Activated CD4-positive, alpha-beta memory T cell treated with anti-CD3 and anti-CD28 coated beads, Interleukin-2, amount 10 ng/mL, durations not matched to agents 7 days and 5 days (primary cell): ENCODE data around the gene ITGB1BP2. TPM values are rescaled to one million over a fixed set of nuclear protein-coding genes. Genes with fewer than 3 reads are reported as not detected.
"Not testable (repeated sequence)": the region's sequence is repeated elsewhere in the genome, so short reads cannot be mapped to it uniquely, and the experiment has no call there.

ENCODE experiments used
- CTCF ChIA-PET: fragments of 350-600 bp; sonication (Branson Sonifier 250); formaldehyde crosslinking; loops from one replicate; lab custom pipeline; 2021; ENCODE audit warnings: antibody characterized with exemption, inconsistent platforms; lab: Charles Lee
- POLR2A ChIA-PET: fragments of 350-600 bp; sonication (Branson Sonifier 250); formaldehyde crosslinking; loops from one replicate; lab custom pipeline; 2021; ENCODE audit warnings: antibody characterized with exemption; lab: Charles Lee
- DNase-seq: peaks from one replicate; pipeline ENCODE4 v3.0.0-alpha.2; 2020
- H3K27ac Mint-ChIP-seq: one replicate; pipeline ENCODE4 v1.8.0; 2021; ENCODE audit warnings: mild to moderate bottlenecking, mixed read lengths
- H3K27me3 Mint-ChIP-seq: one replicate; pipeline ENCODE4 v1.8.0; 2021; ENCODE audit warnings: mixed read lengths
- H3K36me3 Mint-ChIP-seq: one replicate; pipeline ENCODE4 v1.8.0; 2021; ENCODE audit warnings: low read depth, mixed read lengths
- H3K4me1 Mint-ChIP-seq: one replicate; pipeline ENCODE4 v1.8.0; 2021; ENCODE audit warnings: mixed read lengths
- H3K4me3 Mint-ChIP-seq: one replicate; pipeline ENCODE4 v1.8.0; 2021; ENCODE audit warnings: mild to moderate bottlenecking, mixed read lengths
- H3K9me3 Mint-ChIP-seq: one replicate; pipeline ENCODE4 v1.8.0; 2021; ENCODE audit warnings: mixed read lengths
- total RNA-seq, 2 experiments: library from RNA; stranded (reverse); gene quantifications; one replicate each; pipeline ENCODE4 v1.2.3, GENCODE V29; 2021

The ITGB1BP2 gene
- total RNA-seq, 2 experiments from 2014 or later: 2.9 to 4.4 TPM

GRCh38 chrX:71283403-71284143 is 18.0 kb upstream of the ITGB1BP2 start, which contains the start of gene NONO:
NONO (plus strand) TSS chrX:71283635; CDS start chrX:71290638, 7,003 bp downstream.
- Mint-ChIP-seq H3K4me3 (peak within 1 kb of the TSS; percentile 97), H3K27ac (peak within 1 kb of the TSS; percentile 99), H3K36me3 (peaks cover 18% of the 10 kb centered on the region), H3K9me3 (no peaks in the 10 kb centered on the region), H3K4me1 (peaks cover 16% of the 10 kb centered on the region), H3K27me3 (peaks cover 4% of the 10 kb centered on the region)
- CTCF ChIA-PET: interaction anchor here (0.5 to 1.9 kb wide), 13 partner anchors 8 to 827 kb away, joined by 3 to 11 read pairs (median 4); partner anchors contain the start of genes SNX12, TAF1 and ZMYM3
- POLR2A ChIA-PET: interaction anchor here (0.7 to 2.4 kb wide), 24 partner anchors 9 to 1150 kb away, joined by 3 to 45 read pairs (median 4); partner anchors contain the start of genes CXorf65, IGBP1, IL2RG and ITGB1BP2
- peak; percentile 86 for DNase-seq

GRCh38 chrX:71285929-71286328 is 15.6 kb upstream of the ITGB1BP2 start:
- POLR2A ChIA-PET: interaction anchor here (1.4 kb wide), 1 partner anchor 80 kb away, joined by 6 read pairs; the partner anchor contains the start of gene TAF1
- Mint-ChIP-seq H3K4me3 (peak overlapping the region; percentile 97), H3K27me3 (no peaks in the 10 kb centered on the region), H3K27ac (no peak overlapping the region), H3K4me1 (peaks cover 21% of the 10 kb centered on the region), H3K36me3 (peaks cover 29% of the 10 kb centered on the region), H3K9me3 (no peaks in the 10 kb centered on the region)
- CTCF ChIA-PET: no interaction called here
- DNase-seq: no peak

- Mint-ChIP-seq H3K4me1 (peaks cover 13% of the 10 kb centered on the region), H3K36me3 (peaks cover 41% of the 10 kb centered on the region), H3K9me3 (no peaks in the 10 kb centered on the region), H3K27ac (no peak overlapping the region), H3K27me3 (no peaks in the 10 kb centered on the region), H3K4me3 (no peak overlapping the region)
- ChIA-PET CTCF (interaction anchor here (1.4 kb wide), 1 partner anchor 8 kb away, joined by 9 read pairs; the partner anchor contains the start of gene NONO), POLR2A (interaction anchor here (3.0 kb wide), 1 partner anchor 8 kb away, joined by 15 read pairs; the partner anchor contains the start of gene NONO)
- DNase-seq: no peak
Observed at GRCh38 chrX:71291381-71291780, 10.2 kb upstream of the ITGB1BP2 start.

- H3K4me1 Mint-ChIP-seq: peaks cover 11% of the 10 kb centered on the region
Observed at GRCh38 chrX:71292669-71293365, 8.7 kb upstream of the ITGB1BP2 start.

GRCh38 chrX:71296806-71297205 is 4.7 kb upstream of the ITGB1BP2 start:
- ChIA-PET POLR2A (interaction anchor here (1.6 to 1.9 kb wide), 2 partner anchors 13 to 69 kb away, joined by 3 to 6 read pairs; partner anchors contain the start of genes NONO and TAF1), CTCF (no interaction called here)
- no peak overlapping the region for H3K27ac Mint-ChIP-seq
- peaks cover 69% of the 10 kb centered on the region for H3K36me3 Mint-ChIP-seq
- no peaks in the 10 kb centered on the region for H3K27me3 Mint-ChIP-seq
- no peak for DNase-seq
- no peaks in the 10 kb centered on the region for H3K9me3 Mint-ChIP-seq
- H3K4me3 Mint-ChIP-seq: no peak overlapping the region
- H3K4me1 Mint-ChIP-seq: peaks cover 4% of the 10 kb centered on the region

More at GRCh38 chrX:71292669-71293365, 8.7 kb upstream of the ITGB1BP2 start:
- Mint-ChIP-seq H3K9me3 (no peaks in the 10 kb centered on the region), H3K4me3 (no peak overlapping the region), H3K27ac (no peak overlapping the region), H3K36me3 (peaks cover 56% of the 10 kb centered on the region), H3K27me3 (no peaks in the 10 kb centered on the region)
- POLR2A ChIA-PET: interaction anchor here (0.8 to 3.0 kb wide), 4 partner anchors 9 to 96 kb away, joined by 3 to 15 read pairs (median 4); partner anchors contain the start of genes NONO and TAF1
- CTCF ChIA-PET: interaction anchor here (1.4 kb wide), 1 partner anchor 10 kb away, joined by 9 read pairs; the partner anchor contains the start of gene NONO
- DNase-seq: no peak

GRCh38 chrX:71298119-71298518 is 3.4 kb upstream of the ITGB1BP2 start:
- ChIA-PET POLR2A (interaction anchor here (0.7 kb wide), 1 partner anchor 15 kb away, joined by 3 read pairs; the partner anchor contains the start of gene NONO), CTCF (no interaction called here)
- H3K27ac Mint-ChIP-seq: no peak overlapping the region
- H3K36me3 Mint-ChIP-seq: peaks cover 74% of the 10 kb centered on the region
- no peaks in the 10 kb centered on the region for H3K27me3 Mint-ChIP-seq
- DNase-seq: no peak
- H3K4me3 Mint-ChIP-seq: no peak overlapping the region
- peaks cover 17% of the 10 kb centered on the region for H3K4me1 Mint-ChIP-seq
- no peaks in the 10 kb centered on the region for H3K9me3 Mint-ChIP-seq

GRCh38 chrX:71300064-71300463 is 1.5 kb upstream of the ITGB1BP2 start:
- CTCF ChIA-PET: not testable (repeated sequence)

GRCh38 chrX:71300495-71300894 is 1.1 kb upstream of the ITGB1BP2 start:
- H3K9me3 Mint-ChIP-seq, H3K27me3 Mint-ChIP-seq, H3K27ac Mint-ChIP-seq, POLR2A ChIA-PET, DNase-seq, H3K4me3 Mint-ChIP-seq, CTCF ChIA-PET: not testable (repeated sequence)
- Mint-ChIP-seq H3K4me1 (peaks cover 22% of the 10 kb centered on the region), H3K36me3 (peaks cover 87% of the 10 kb centered on the region)

More at GRCh38 chrX:71300064-71300463, 1.5 kb upstream of the ITGB1BP2 start:
- H3K27ac Mint-ChIP-seq, H3K9me3 Mint-ChIP-seq, POLR2A ChIA-PET, H3K4me3 Mint-ChIP-seq, DNase-seq, H3K27me3 Mint-ChIP-seq: not testable (repeated sequence)
- H3K36me3 Mint-ChIP-seq: peaks cover 82% of the 10 kb centered on the region
- H3K4me1 Mint-ChIP-seq: peaks cover 22% of the 10 kb centered on the region

- no peak overlapping the region for H3K4me3 Mint-ChIP-seq
- peaks cover 22% of the 10 kb centered on the region for H3K4me1 Mint-ChIP-seq
- peaks cover 68% of the 10 kb centered on the region for H3K36me3 Mint-ChIP-seq
Observed at GRCh38 chrX:71302461-71303213, 1.1 kb downstream of the ITGB1BP2 start.

GRCh38 chrX:71304561-71304960 is 3.0 kb downstream of the ITGB1BP2 start:
- Mint-ChIP-seq H3K36me3 (peaks cover 51% of the 10 kb centered on the region), H3K9me3 (no peaks in the 10 kb centered on the region), H3K4me3 (no peak overlapping the region), H3K27ac (no peak overlapping the region), H3K4me1 (peaks cover 22% of the 10 kb centered on the region), H3K27me3 (no peaks in the 10 kb centered on the region)
- ChIA-PET CTCF (no interaction called here), POLR2A (interaction anchor here (0.7 kb wide), 1 partner anchor 126 kb away, joined by 3 read pairs; no protein-coding TSS in a partner anchor)
- DNase-seq: no peak

More at GRCh38 chrX:71302461-71303213, 1.1 kb downstream of the ITGB1BP2 start:
- no peak for DNase-seq
- peak overlapping the region; percentile 57 for H3K27ac Mint-ChIP-seq
- no peaks in the 10 kb centered on the region for H3K9me3 Mint-ChIP-seq
- POLR2A ChIA-PET: interaction anchor here (1.2 kb wide), 1 partner anchor 63 kb away, joined by 3 read pairs; the partner anchor contains the start of gene TAF1
- H3K27me3 Mint-ChIP-seq: no peaks in the 10 kb centered on the region
- CTCF ChIA-PET: no interaction called here

- CTCF ChIA-PET: no interaction called here
- no peak for DNase-seq
Observed at GRCh38 chrX:71315917-71316316, 14.4 kb downstream of the ITGB1BP2 start.

GRCh38 chrX:71316959-71317358 is 15.4 kb downstream of the ITGB1BP2 start:
- H3K36me3 Mint-ChIP-seq, H3K27ac Mint-ChIP-seq, H3K27me3 Mint-ChIP-seq, DNase-seq, H3K4me3 Mint-ChIP-seq, POLR2A ChIA-PET, H3K9me3 Mint-ChIP-seq, CTCF ChIA-PET, H3K4me1 Mint-ChIP-seq: not testable (repeated sequence)

More at GRCh38 chrX:71315917-71316316, 14.4 kb downstream of the ITGB1BP2 start:
- Mint-ChIP-seq H3K4me1 (no peaks in the 10 kb centered on the region), H3K4me3 (no peak overlapping the region), H3K27me3 (no peaks in the 10 kb centered on the region), H3K36me3 (peaks cover 8% of the 10 kb centered on the region), H3K27ac (no peak overlapping the region), H3K9me3 (no peaks in the 10 kb centered on the region)
- POLR2A ChIA-PET: no interaction called here
